ENCODE results near the gene NCS1. TPM values are rescaled to one million over a fixed set of nuclear protein-coding genes. Genes with fewer than 3 reads are reported as not detected.

The NCS1 gene
- total RNA-seq, 1 experiment from 2014 or later = 18.2 TPM

DNA sequence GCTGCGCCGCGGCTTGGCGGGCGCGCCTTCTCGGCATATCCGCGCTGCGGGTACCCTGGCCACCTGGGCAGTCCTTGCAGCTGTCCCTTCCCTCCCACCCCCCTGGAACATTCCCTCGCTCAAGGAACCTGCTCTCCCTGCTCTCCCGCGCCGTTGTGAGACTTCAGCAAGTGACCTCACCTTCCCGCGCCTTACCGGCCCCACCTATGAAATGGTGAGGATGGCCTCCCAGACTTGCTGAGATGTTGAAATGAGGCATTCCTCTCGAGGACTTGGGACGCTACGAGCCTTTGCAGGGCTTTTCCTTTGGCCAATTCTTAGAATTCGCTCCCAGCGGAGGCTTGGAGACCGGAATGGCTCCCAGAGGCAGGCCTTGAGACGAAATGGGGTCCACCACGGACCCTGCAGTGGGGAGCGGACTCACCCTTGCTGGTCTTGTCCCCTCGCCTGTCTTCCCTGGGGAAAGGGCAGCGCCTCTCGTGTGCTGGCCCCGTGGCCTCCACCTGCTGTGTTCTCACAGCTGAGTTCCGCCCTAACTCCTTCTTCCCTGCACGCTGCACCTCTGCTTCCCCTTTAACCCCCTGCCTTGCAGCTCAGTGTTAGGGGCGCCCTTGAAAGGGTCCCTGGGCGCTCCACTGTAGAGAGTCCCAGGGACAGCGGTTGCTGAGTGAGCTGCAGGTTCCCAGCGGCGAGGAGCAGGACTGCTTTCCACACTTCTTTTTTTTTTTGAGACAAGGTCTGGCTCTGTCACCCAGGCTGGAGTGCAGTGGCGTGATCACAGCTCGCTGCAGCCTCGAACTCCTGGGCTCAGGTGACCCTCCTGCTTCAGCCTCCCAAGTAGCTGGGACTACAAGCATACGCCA, 94.3 kb downstream of the NCS1 start:
- CTCF ChIA-PET = no interaction called here
- Mint-ChIP-seq H3K9me3 (ENCODE audit: unreplicated experiment) (no peaks in the 10 kb centered on the region), H3K36me3 (ENCODE audit: insufficient read depth, unreplicated experiment) (no peaks in the 10 kb centered on the region), H3K27ac (ENCODE audit: unreplicated experiment) (no peak overlapping the region), H3K4me3 (ENCODE audit: unreplicated experiment) (peak overlapping the region; percentile 35), H3K27me3 (ENCODE audit: insufficient read depth, unreplicated experiment) (peaks cover 7% of the 10 kb centered on the region), H3K4me1 (ENCODE audit: low read depth, unreplicated experiment) (peaks cover 6% of the 10 kb centered on the region)
- no TSS peak for BruUV-seq (replicated peaks)
- intact Hi-C loops (cut with micrococcal nuclease; ENCODE audit: unreplicated experiment) = no loop called here
- DNase-seq = no peak
- no peaks in the 10 kb centered on the region for H3K36me3 ChIP-seq (ENCODE audit: control insufficient read depth, insufficient read depth, low read length)
- no peaks in the 10 kb centered on the region for H3K9me3 ChIP-seq
- H3K27me3 ChIP-seq (replicated peaks; ENCODE audit: control insufficient read depth, insufficient read depth, low read length) = no peaks in the 10 kb centered on the region
- H3K4me1 ChIP-seq = no peaks in the 10 kb centered on the region
- TF ChIP-seq, protein P1, sequence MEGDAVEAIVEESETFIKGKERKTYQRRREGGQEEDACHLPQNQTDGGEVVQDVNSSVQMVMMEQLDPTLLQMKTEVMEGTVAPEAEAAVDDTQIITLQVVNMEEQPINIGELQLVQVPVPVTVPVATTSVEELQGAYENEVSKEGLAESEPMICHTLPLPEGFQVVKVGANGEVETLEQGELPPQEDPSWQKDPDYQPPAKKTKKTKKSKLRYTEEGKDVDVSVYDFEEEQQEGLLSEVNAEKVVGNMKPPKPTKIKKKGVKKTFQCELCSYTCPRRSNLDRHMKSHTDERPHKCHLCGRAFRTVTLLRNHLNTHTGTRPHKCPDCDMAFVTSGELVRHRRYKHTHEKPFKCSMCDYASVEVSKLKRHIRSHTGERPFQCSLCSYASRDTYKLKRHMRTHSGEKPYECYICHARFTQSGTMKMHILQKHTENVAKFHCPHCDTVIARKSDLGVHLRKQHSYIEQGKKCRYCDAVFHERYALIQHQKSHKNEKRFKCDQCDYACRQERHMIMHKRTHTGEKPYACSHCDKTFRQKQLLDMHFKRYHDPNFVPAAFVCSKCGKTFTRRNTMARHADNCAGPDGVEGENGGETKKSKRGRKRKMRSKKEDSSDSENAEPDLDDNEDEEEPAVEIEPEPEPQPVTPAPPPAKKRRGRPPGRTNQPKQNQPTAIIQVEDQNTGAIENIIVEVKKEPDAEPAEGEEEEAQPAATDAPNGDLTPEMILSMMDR (IDR thresholded peaks at IDR 0.05; ENCODE audit: insufficient read depth in 1 of 2, low read depth in 1 of 2, low read length in 1 of 2, severe bottlenecking in 1 of 2, unreplicated experiment in 1 of 2) = no peak
- H3K4me3 ChIP-seq (ENCODE audit: low read depth, low read length) = no peak overlapping the region
- POLR2A ChIA-PET = no interaction called here

DNA sequence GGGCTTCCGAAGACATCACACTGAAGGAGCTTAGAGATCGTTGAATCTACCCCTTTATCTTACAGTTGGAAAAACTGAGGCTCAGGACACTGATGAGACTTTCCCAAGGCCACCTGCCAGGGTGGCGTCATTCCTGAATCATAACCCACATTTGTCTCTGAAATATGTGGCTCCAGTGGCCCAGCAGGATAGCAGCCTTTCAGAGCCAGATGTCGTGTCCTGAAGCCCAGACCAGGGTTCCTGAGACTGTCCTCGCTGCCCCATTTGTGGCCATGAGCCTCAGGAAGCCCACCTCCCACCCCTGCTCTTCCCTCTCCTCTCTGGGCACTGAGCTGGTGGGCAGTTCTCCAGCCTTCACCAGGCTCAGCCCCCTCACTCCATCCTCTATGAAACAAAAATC, 95.7 kb downstream of the NCS1 start:
- Mint-ChIP-seq H3K27ac (ENCODE audit: unreplicated experiment) (no peak overlapping the region), H3K36me3 (ENCODE audit: insufficient read depth, unreplicated experiment) (no peaks in the 10 kb centered on the region), H3K4me3 (ENCODE audit: unreplicated experiment) (no peak overlapping the region), H3K9me3 (ENCODE audit: unreplicated experiment) (no peaks in the 10 kb centered on the region), H3K27me3 (ENCODE audit: insufficient read depth, unreplicated experiment) (peaks cover 14% of the 10 kb centered on the region), H3K4me1 (ENCODE audit: low read depth, unreplicated experiment) (peaks cover 6% of the 10 kb centered on the region)
- intact Hi-C loops (cut with micrococcal nuclease; ENCODE audit: unreplicated experiment) = no loop called here
- POLR2A ChIA-PET = no interaction called here
- no TSS peak for BruUV-seq (replicated peaks)
- Histone ChIP-seq H3K36me3 (ENCODE audit: control insufficient read depth, insufficient read depth, low read length) (no peaks in the 10 kb centered on the region), H3K27me3 (replicated peaks; ENCODE audit: control insufficient read depth, insufficient read depth, low read length) (no peaks in the 10 kb centered on the region), H3K4me1 (no peaks in the 10 kb centered on the region), H3K4me3 (ENCODE audit: low read depth, low read length) (no peak overlapping the region), H3K9me3 (no peaks in the 10 kb centered on the region)
- no peak for DNase-seq
- CTCF ChIA-PET = no interaction called here
- TF ChIP-seq, protein P1 (IDR thresholded peaks at IDR 0.05; ENCODE audit: insufficient read depth in 1 of 2, low read depth in 1 of 2, low read length in 1 of 2, severe bottlenecking in 1 of 2, unreplicated experiment in 1 of 2) = no peak

DNA sequence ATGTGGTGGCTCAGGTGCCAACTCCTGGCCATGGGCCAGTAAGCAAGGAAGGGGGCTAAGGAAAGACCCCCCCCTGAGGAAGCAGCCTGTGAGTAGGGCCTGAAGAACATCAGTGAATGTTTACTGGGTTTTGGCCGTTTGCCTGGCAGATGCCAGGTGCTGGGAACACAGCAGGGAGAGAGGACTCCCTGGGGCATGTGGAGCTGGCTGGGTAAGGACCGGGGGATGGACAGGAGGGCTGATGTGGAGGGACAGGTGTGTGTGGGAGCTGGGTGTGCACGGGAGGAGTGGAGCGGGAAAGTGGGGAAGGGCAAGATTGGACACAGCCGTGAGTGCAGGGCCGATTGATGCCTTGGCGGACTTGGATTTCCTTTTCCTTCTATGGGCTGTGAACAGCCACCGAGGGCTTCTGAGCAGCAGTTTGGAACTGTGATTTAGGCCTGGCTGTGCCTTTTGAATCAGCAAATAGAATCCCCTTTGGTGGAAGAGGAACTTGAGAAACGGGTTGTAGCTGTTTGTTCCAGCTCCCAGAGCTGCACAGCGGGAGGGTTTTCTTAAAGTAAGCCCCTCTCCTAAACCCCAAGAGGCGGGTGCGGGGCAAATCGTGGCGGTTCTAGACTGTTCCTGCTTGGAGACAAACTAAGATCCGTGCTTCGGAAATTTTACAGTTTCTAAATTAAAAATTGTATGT, 96.5 kb downstream of the NCS1 start:
- DNase-seq = no peak
- intact Hi-C loops (cut with micrococcal nuclease; ENCODE audit: unreplicated experiment) = no loop called here
- ChIA-PET CTCF (no interaction called here), POLR2A (no interaction called here)
- H3K4me1 Mint-ChIP-seq (ENCODE audit: low read depth, unreplicated experiment) = peaks cover 6% of the 10 kb centered on the region
- H3K4me3 ChIP-seq (ENCODE audit: low read depth, low read length) = no peak overlapping the region
- H3K27me3 ChIP-seq (replicated peaks; ENCODE audit: control insufficient read depth, insufficient read depth, low read length) = no peaks in the 10 kb centered on the region
- no TSS peak for BruUV-seq (replicated peaks)
- H3K9me3 Mint-ChIP-seq (ENCODE audit: unreplicated experiment) = no peaks in the 10 kb centered on the region
- no peaks in the 10 kb centered on the region for H3K9me3 ChIP-seq
- H3K27ac Mint-ChIP-seq (ENCODE audit: unreplicated experiment) = no peak overlapping the region
- H3K4me3 Mint-ChIP-seq (ENCODE audit: unreplicated experiment) = no peak overlapping the region
- H3K36me3 Mint-ChIP-seq (ENCODE audit: insufficient read depth, unreplicated experiment) = no peaks in the 10 kb centered on the region
- H3K27me3 Mint-ChIP-seq (ENCODE audit: insufficient read depth, unreplicated experiment) = peaks cover 14% of the 10 kb centered on the region
- TF ChIP-seq, protein P1 (IDR thresholded peaks at IDR 0.05; ENCODE audit: insufficient read depth in 1 of 2, low read depth in 1 of 2, low read length in 1 of 2, severe bottlenecking in 1 of 2, unreplicated experiment in 1 of 2) = no peak
- H3K36me3 ChIP-seq (ENCODE audit: control insufficient read depth, insufficient read depth, low read length) = no peaks in the 10 kb centered on the region
- no peaks in the 10 kb centered on the region for H3K4me1 ChIP-seq

Measured in Caco-2 (cell line).